Pancreas (tissue), 10 donors: ENCODE data around the gene MED15. TPM values are rescaled to one million over a fixed set of nuclear protein-coding genes. Genes with fewer than 3 reads are reported as not detected.

Experiments
- ATAC-seq, 4 donors: fragments of 200-7000 bp; cut with Tn5 transposase; one replicate each; pipeline versions ENCODE4 v1.8.0 to v1.9.1; 2020; ENCODE audit warnings: mild to moderate bottlenecking in 4 of 4, moderate library complexity in 4 of 4
- DNase-seq, 6 donors: peaks; one replicate each; pipeline ENCODE4 v3.0.0-alpha.2; 2020
- FAIRE-seq: peaks from 2 replicates; lab custom pipeline; 2012; peaks lifted over from hg19 to GRCh38; lab: Jason Lieb, UNC
- H3K27ac ChIP-seq, 4 donors: fragments of 200-600 bp; sonication (generic); 1 replicate in 3 of 4; 2 replicates in 1 of 4; pipeline versions ENCODE4 v1.5.0 to v1.8.0; 2020
- H3K27me3 ChIP-seq, 4 donors: fragments of 200-600 bp; one replicate each; pipeline ENCODE4 v1.8.0; 2021
- H3K36me3 ChIP-seq, 3 donors: fragments of 200-600 bp; sonication (generic) in 1 of 3; one replicate each; pipeline versions ENCODE4 v1.5.0 to v1.8.0; 2020 to 2021
- H3K4me1 ChIP-seq, 3 donors: fragments of 200-600 bp; one replicate each; pipeline ENCODE4 v1.8.0; 2021
- H3K4me3 ChIP-seq, 4 donors: fragments of 200-600 bp; sonication (generic) in 2 of 4; one replicate each; pipeline versions ENCODE4 v1.5.0 to v1.8.0; 2020 to 2021
- H3K9me3 ChIP-seq, 4 donors: fragments of 200-600 bp; one replicate each; pipeline ENCODE4 v1.8.0; 2021
- WGBS, 2 donors: extraction: QIAGEN DNeasy Blood & Tissue Kit; methylation state at CpG; one replicate each; pipeline ENCODE4 v1.1.7; 2013; 5-methylcytosine and 5-hydroxymethylcytosine counted together
- intact Hi-C, 3 donors: fragments of 100-400 bp; cut with DNase I; formaldehyde crosslinking; loops; one replicate each; pipeline versions ENCODE4 v1.11.1 to v1.14.2; 2022
- polyA plus RNA-seq, 2 donors: library from polyadenylated mRNA; stranded (reverse); fragments of 200-250 nt; gene quantifications; one replicate each; pipeline ENCODE4 v1.2.3, GENCODE V29; 2013
- total RNA-seq, 6 donors: library from RNA; stranded (reverse); fragmentation: NEBNext Ultra II Directional in 4 of 6; extraction: Animal tissue kit (Norgen Biotek cat#: 25700) in 4 of 6; gene quantifications; one replicate each; pipeline versions ENCODE4 v1.2.1 to v1.2.4, GENCODE V29; 2021 to 2023
- TF ChIP-seq, protein P1 (sequence below), 4 donors: fragments of 200-600 bp; sonication (generic) in 3 of 4; IDR thresholded peaks; one replicate each; pipeline versions ENCODE4 v1.5.0 to v1.8.0; 2021; ENCODE audit warnings: antibody characterized with exemption in 4 of 4
- donor health status: healthy with polysubstance abuse.
- donor health status: DM: no; HTN: no; CAD: no; lungs with moderate emphysema.
- donor health status: DM: no; HTN: no; CAD: no.
- donor health status: control.
- donor health status: control.
- donor health status: Bipolar disorder and iron deficiency.
- donor health status: DM: yes; HTN: yes; CAD: no.
- donor health status: DM: no; HTN: no; CAD: no.
- donor health status: DM: no; HTN: no; CAD: no.
- donor health status: DM: yes; HTN: yes; CAD: no.

MED15 gene
- total and polyA plus RNA-seq, 8 donors, result 27.1 to 61.7 (median 37.0) TPM

DNA sequence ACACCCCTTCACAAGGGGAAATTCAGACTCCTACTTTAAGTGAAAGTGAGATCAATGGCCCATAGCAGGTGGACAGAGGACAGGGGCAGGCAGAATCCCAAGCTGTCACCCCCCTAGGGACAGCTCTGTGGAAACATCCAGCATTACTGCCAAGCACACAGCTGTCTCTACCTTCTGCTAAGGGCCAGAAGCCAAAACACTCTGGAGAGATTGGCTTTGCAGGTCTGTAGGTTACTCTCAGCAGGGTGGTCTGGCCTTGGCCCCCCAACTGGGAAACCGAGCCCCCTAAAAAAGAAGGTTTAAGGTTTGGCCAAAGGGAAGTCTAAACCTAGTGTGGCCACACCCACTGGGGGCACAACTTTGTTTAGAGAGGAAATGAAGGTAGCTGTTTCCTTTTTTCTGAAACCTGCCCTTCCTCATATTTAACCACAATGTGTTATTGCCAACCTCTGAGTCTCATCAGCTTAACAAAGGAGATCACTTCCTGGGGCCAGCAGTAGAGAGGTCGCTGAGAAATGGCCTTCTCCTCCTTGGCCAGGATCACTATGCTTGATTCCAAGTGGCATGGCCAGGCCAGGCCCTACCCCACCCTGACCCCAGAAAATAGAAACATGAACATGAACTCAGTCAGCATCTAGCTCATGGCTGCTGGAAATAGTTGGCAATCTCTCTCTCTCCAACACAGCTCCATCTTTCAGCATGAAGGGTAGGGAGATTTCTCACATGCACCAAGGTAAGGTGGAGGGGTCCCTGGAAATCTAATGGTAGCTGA is 43.9 kb upstream of the MED15 start:
- TF ChIP-seq, protein P1, sequence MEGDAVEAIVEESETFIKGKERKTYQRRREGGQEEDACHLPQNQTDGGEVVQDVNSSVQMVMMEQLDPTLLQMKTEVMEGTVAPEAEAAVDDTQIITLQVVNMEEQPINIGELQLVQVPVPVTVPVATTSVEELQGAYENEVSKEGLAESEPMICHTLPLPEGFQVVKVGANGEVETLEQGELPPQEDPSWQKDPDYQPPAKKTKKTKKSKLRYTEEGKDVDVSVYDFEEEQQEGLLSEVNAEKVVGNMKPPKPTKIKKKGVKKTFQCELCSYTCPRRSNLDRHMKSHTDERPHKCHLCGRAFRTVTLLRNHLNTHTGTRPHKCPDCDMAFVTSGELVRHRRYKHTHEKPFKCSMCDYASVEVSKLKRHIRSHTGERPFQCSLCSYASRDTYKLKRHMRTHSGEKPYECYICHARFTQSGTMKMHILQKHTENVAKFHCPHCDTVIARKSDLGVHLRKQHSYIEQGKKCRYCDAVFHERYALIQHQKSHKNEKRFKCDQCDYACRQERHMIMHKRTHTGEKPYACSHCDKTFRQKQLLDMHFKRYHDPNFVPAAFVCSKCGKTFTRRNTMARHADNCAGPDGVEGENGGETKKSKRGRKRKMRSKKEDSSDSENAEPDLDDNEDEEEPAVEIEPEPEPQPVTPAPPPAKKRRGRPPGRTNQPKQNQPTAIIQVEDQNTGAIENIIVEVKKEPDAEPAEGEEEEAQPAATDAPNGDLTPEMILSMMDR (IDR thresholded peaks at IDR 0.05), result no peak
- FAIRE-seq (no peak), DNase-seq (peak in 1 of 6 donors; percentile 26), ATAC-seq (peak in 2 of 4 donors; percentile 19 to 48)
- H3K27me3 ChIP-seq, result no peaks in the 10 kb centered on the region
- intact Hi-C loops, result no loop called here
- H3K36me3 ChIP-seq, result peaks cover 0 to 9% (median 0%) of the 10 kb centered on the region in 3 donors
- H3K9me3 ChIP-seq, result no peaks in the 10 kb centered on the region
- 64 to 81% methylated on average over 2 of the region's 2 CpGs for WGBS, 2 donors
- H3K27ac ChIP-seq, result peak overlapping the region in 1 of 4 donors; percentile 33
- no peak overlapping the region for H3K4me3 ChIP-seq
- H3K4me1 ChIP-seq, result peaks cover 0 to 8% (median 0%) of the 10 kb centered on the region in 3 donors

DNA sequence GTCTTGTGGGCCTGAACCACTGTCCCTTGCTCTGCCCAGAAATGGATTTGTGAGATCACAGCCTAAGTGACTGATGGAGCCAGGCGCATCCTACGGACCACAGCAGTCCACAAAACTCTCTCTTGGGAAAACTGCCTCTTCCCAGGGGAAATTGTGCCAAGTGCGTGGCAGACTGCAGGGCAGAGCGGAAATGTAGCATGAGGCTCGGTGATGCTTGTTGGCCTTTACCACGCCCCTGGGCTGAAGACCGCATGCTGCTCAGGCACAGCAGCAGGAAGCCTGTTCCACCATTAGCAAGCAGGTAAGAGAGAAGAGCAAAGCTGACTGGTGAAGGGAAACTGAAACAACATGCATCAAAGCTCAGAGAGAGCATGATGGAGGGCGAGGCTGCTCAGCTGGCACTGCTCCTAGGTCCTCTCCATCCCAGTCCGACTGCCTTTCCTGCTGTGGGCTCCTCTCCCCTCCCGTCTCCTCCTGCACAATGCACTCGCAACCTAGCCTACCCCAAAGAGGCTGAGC is 43.3 kb upstream of the MED15 start:
- peak in 1 of 4 donors; percentile 26 for ATAC-seq
- peaks cover 0 to 8% (median 0%) of the 10 kb centered on the region in 3 donors for H3K4me1 ChIP-seq
- intact Hi-C loops, result no loop called here
- FAIRE-seq, result no peak
- no peak overlapping the region for H3K4me3 ChIP-seq
- peak overlapping the region in 1 of 4 donors; percentile 33 for H3K27ac ChIP-seq
- no peaks in the 10 kb centered on the region for H3K27me3 ChIP-seq
- 94 to 95% methylated on average over 11 of the region's 11 CpGs for WGBS, 2 donors
- no peaks in the 10 kb centered on the region for H3K9me3 ChIP-seq
- peak in 1 of 6 donors; percentile 21 for DNase-seq
- peaks cover 0 to 9% (median 0%) of the 10 kb centered on the region in 3 donors for H3K36me3 ChIP-seq
- TF ChIP-seq, protein P1 (IDR thresholded peaks at IDR 0.05), result no peak

DNA sequence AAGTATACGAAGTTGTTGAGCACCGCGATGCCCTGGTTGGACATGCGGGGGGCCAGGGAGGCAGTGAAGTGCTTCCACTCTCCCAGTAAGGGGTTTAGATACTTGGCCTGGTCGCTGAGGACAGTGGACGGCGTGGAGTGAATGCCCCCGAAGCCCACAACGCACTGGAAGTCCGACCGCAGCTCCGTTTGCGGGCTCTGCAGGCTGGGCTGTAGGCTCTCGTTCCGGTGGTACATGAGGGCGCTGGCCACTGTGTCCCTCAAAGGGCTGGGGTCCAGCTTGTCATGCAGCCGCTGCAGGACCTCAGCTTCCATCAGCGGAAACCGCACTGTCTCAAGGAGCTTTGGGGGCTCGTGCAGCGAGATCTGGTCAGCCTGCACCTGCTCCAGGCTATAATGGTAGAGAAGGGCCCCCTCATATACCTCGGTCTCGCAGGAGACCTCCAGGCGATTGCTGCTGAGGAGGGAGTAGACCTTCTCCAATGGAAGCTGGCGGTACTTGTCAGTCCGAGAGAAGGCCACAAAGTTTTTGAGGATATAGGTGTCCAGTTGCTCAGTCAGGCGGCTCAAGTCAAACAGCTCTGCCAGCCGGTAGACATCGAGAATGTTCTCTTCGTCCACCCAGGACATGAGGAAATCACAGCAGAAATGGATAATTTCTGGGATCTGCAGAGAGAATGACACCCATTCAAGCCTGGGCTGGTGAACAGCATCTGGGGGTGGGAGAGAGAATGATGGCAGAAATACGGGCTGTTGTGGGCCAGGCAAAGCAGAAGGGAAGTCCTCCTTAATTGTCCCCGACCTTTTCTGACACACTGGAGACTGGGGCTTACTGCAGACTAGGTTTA is 42.3 kb upstream of the MED15 start:
- TF ChIP-seq, protein P1 (IDR thresholded peaks at IDR 0.05), result no peak
- Histone ChIP-seq H3K27me3 (no peaks in the 10 kb centered on the region), H3K27ac (no peak overlapping the region), H3K36me3 (peaks cover 0 to 9% (median 0%) of the 10 kb centered on the region in 3 donors), H3K4me3 (no peak overlapping the region), H3K4me1 (peaks cover 0 to 8% (median 0%) of the 10 kb centered on the region in 3 donors), H3K9me3 (no peaks in the 10 kb centered on the region)
- 96% methylated on average over 32 of the region's 32 CpGs for WGBS, 2 donors
- FAIRE-seq (no peak), ATAC-seq (no peak), DNase-seq (peak in 2 of 6 donors; percentile 27 to 61)
- intact Hi-C loops, result no loop called here

DNA sequence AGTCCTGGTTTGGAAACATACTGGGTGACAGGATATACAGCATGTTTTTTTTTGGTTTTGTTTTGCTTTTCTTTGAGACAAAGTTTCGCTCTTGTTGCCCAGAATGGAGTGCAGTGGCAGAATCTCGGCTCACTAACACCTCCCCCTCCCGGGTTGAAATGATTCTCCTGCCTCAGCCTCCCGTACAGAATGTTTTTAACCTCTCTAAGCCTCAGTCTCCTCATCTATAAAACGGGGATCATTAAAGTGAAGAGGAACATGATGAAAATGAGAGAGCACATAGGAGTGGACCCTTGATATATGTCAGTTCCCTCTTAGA is 41.7 kb upstream of the MED15 start:
- FAIRE-seq, result no peak
- no peaks in the 10 kb centered on the region for H3K27me3 ChIP-seq
- ATAC-seq, result no peak
- DNase-seq, result no peak
- no peaks in the 10 kb centered on the region for H3K9me3 ChIP-seq
- H3K4me1 ChIP-seq, result peaks cover 0 to 8% (median 0%) of the 10 kb centered on the region in 3 donors
- H3K4me3 ChIP-seq, result no peak overlapping the region
- H3K36me3 ChIP-seq, result peaks cover 0 to 9% (median 0%) of the 10 kb centered on the region in 3 donors
- intact Hi-C loops, result no loop called here
- WGBS, 2 donors, result 95 to 97% methylated on average over 5 of the region's 5 CpGs
- TF ChIP-seq, protein P1 (IDR thresholded peaks at IDR 0.05), result no peak
- H3K27ac ChIP-seq, result no peak overlapping the region
